GM12878 (cell line): ENCODE data around the gene ELOVL5. TPM values are rescaled to one million over a fixed set of nuclear protein-coding genes. Genes with fewer than 3 reads are reported as not detected.

ENCODE experiments used
- ATF2 ChIP-seq: IDR thresholded peaks from 2 replicates; pipeline ENCODE4 v1.6.1; 2012; ENCODE audit warnings: low read length, inconsistent platforms
- CHD1 ChIP-seq: IDR thresholded peaks from 2 replicates; pipeline ENCODE4 v1.6.1; 2012; ENCODE audit warnings: low read depth, low read length, improper control_type of control experiment
- CHD4 ChIP-seq: fragments of 200-600 bp; sonication (generic); IDR thresholded peaks from 2 replicates; pipeline ENCODE4 v1.6.1; 2016; ENCODE audit warnings: mild to moderate bottlenecking
- CREB1 ChIP-seq: IDR thresholded peaks from 2 replicates; pipeline ENCODE4 v1.6.1; 2012; ENCODE audit warnings: low read depth, mild to moderate bottlenecking, inconsistent platforms
- CREM ChIP-seq: IDR thresholded peaks from 2 replicates; pipeline ENCODE4 v1.6.1; 2014; ENCODE audit warnings: antibody characterized with exemption, low read depth
- HDGF ChIP-seq: fragments of 450-650 bp; IDR thresholded peaks from 2 replicates; pipeline ENCODE4 v1.6.1; 2016; ENCODE audit warnings: antibody characterized with exemption
- IKZF1 ChIP-seq: fragments of 450-650 bp; conservative IDR thresholded peaks from 2 replicates; pipeline ENCODE4 v1.6.1; 2017; ENCODE audit warnings: antibody characterized with exemption, mild to moderate bottlenecking
- IRF4 ChIP-seq: IDR thresholded peaks from 2 replicates; pipeline ENCODE4 v1.6.1; 2011; ENCODE audit warnings: low read depth, low read length
- MLLT1 ChIP-seq: fragments of 450-650 bp; IDR thresholded peaks from 2 replicates; pipeline ENCODE4 v1.6.1; 2016; ENCODE audit warnings: mild to moderate bottlenecking
- MYB ChIP-seq: fragments of 150-350 bp; IDR thresholded peaks from 2 replicates; pipeline ENCODE4 v1.6.1; 2014; ENCODE audit warnings: mild to moderate bottlenecking, low read depth, low read length, borderline replicate concordance
- NFYB ChIP-seq: IDR thresholded peaks from 2 replicates; pipeline ENCODE4 v1.6.1; 2011; ENCODE audit warnings: low read depth, mild to moderate bottlenecking, low read length, improper control_type of control experiment, moderate library complexity; ENCODE audit not compliant: insufficient read depth
- POLR2AphosphoS2 ChIP-seq: IDR thresholded peaks from 2 replicates; pipeline ENCODE4 v1.6.1; 2011; ENCODE audit warnings: low read depth, mild to moderate bottlenecking, low read length, improper control_type of control experiment, moderate library complexity
- RCOR1 ChIP-seq: conservative IDR thresholded peaks from 2 replicates; pipeline ENCODE4 v1.6.1; 2012; ENCODE audit warnings: low read depth, low read length, improper control_type of control experiment
- SKIL ChIP-seq: fragments of 450-650 bp; IDR thresholded peaks from 2 replicates; pipeline ENCODE4 v1.6.1; 2017; ENCODE audit warnings: mild to moderate bottlenecking, low read depth, inconsistent platforms; ENCODE audit not compliant: poor library complexity, severe bottlenecking
- TARDBP ChIP-seq: IDR thresholded peaks from 2 replicates; pipeline ENCODE4 v1.6.1; 2016; ENCODE audit warnings: borderline replicate concordance
- USF1 ChIP-seq: IDR thresholded peaks from 2 replicates; pipeline ENCODE4 v1.6.1; 2011; ENCODE audit warnings: borderline replicate concordance, low read depth, mild to moderate bottlenecking, moderate library complexity, mixed read lengths, low read length; ENCODE audit not compliant: insufficient read depth; ENCODE audit errors: extremely low read length
- YBX1 ChIP-seq: fragments of 450-650 bp; IDR thresholded peaks from 2 replicates; pipeline ENCODE4 v1.6.1; 2016; ENCODE audit warnings: antibody characterized with exemption
- ZNF274 ChIP-seq: IDR thresholded peaks from one replicate; pipeline ENCODE4 v1.8.0; 2011; ENCODE audit not compliant: insufficient read length, insufficient read depth
- ZNF592 ChIP-seq: fragments of 450-650 bp; IDR thresholded peaks from 2 replicates; pipeline ENCODE4 v1.6.1; 2017; ENCODE audit warnings: mild to moderate bottlenecking, moderate library complexity
- polyA plus RNA-seq, 11 experiments: library from polyadenylated mRNA; depleted of rRNA in 4 of 11; unstranded in 6 of 11; stranded (reverse) in 5 of 11; fragments of >200 nt; fragmentation: Nextera tagmentation in 4 of 11; fragmentation: Illumina TruSeq in 1 of 11; extraction: Ambion mirVana in 4 of 11; extraction: Trizol in 1 of 11; gene quantifications; 1 replicate in 1 of 11; 2 replicates in 10 of 11; pipeline versions ENCODE4 v1.2.1 to v1.2.3, GENCODE V29; 2011 to 2016; ENCODE audit warnings: inconsistent platforms in 2 of 11, missing spikeins in 2 of 11, low read depth in 1 of 11
- total RNA-seq, 4 experiments: library from RNA; depleted of rRNA in 3 of 4; stranded (reverse); fragments of >200 nt in 3 of 4; fragmentation: Illumina TruSeq in 1 of 4; extraction: Trizol in 1 of 4; gene quantifications; 2 replicates each; pipeline versions ENCODE4 v1.2.1 to v1.2.3, GENCODE V29; 2013 to 2021

Gene ELOVL5
- total and polyA plus RNA-seq, 10 of the 15 experiments (the other 5 are each of a cell fraction or from before 2014, with no cell fraction given): 156 to 241 (median 196) TPM

- TF ChIP-seq MLLT1 (no peak), CREM (0 out of 2 replicates have a peak, but pooled peaks have one; percentile 30), ZNF592 (no peak), USF1 (no peak), SKIL (peak; percentile 52), RCOR1 (no peak), IKZF1 (peak; percentile 50; the same call in 1 of the 2 replicates), YBX1 (no peak), CREB1 (no peak), ATF2 (no peak), IRF4 (no peak), POLR2AphosphoS2 (no peak), ZNF274 (no peak), NFYB (no peak), HDGF (no peak), CHD4 (no peak), MYB (no peak), TARDBP (no peak), CHD1 (no peak)
These were observed 63.8 kb downstream of the ELOVL5 start (continued) for GRCh38 chr6:53284901-53285300.
